ENCODE results near the gene CRISP1. TPM values are rescaled to one million over a fixed set of nuclear protein-coding genes. Genes with fewer than 3 reads are reported as not detected.

The CRISP1 gene
- polyA plus RNA-seq, 1 of the 3 experiments (the other 2 are of a cell fraction), result not detected

DNA sequence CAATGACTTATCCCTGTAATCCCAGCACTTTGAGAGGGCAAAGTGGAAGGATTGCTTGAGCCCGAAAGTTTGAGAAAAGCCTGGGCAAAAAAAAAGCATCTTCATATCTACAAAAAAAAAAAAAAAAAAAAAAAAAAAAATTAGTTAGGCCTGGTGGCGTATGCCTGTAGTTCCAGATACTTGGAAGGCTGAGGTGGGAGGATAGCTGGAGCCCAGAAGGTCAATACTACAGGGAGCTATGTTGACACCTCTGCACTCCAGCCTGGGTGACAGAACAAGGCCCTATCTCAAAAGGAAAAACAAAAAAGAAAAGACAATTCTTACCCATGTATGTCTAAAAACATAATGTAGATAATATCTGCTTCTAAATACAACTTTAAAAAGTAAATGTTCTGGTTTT is 27.2 kb downstream of the CRISP1 start:
- no peaks in the 10 kb centered on the region for H3K36me3 ChIP-seq (replicated peaks in 1 of 2; ENCODE audit: control insufficient read depth in 1 of 2, insufficient read depth in 2 of 2, low read length in 1 of 2)
- H4K20me1 ChIP-seq (ENCODE audit: insufficient read depth), result no peaks in the 10 kb centered on the region
- no peak overlapping the region for H3K27ac ChIP-seq (ENCODE audit: low read depth in 2 of 2, low read length in 1 of 2)
- no peaks in the 10 kb centered on the region for H3K9me2 ChIP-seq
- ChIA-PET CTCF (no interaction called here), POLR2A (no interaction called here)
- H3F3A ChIP-seq (replicated peaks; ENCODE audit: insufficient read depth), result no peaks in the 10 kb centered on the region
- H3K4me3 ChIP-seq (ENCODE audit: low read depth in 2 of 2, low read length in 1 of 2), result no peak overlapping the region
- H3K27me3 ChIP-seq (ENCODE audit: insufficient read depth), result peaks cover 4% of the 10 kb centered on the region
- H3K79me2 ChIP-seq (ENCODE audit: insufficient read depth), result no peaks in the 10 kb centered on the region
- H3K9ac ChIP-seq, result no peak overlapping the region
- TF ChIP-seq SMC3 (IDR thresholded peaks at IDR 0.05; ENCODE audit: low read depth, low read length), result no peak
- TF ChIP-seq RXRA (IDR thresholded peaks at IDR 0.05; ENCODE audit: borderline replicate concordance, low read depth), result no peak
- TF ChIP-seq CHD2 (IDR thresholded peaks at IDR 0.05; ENCODE audit: low read length, partially characterized antibody), result no peak
- TF ChIP-seq, protein P1, sequence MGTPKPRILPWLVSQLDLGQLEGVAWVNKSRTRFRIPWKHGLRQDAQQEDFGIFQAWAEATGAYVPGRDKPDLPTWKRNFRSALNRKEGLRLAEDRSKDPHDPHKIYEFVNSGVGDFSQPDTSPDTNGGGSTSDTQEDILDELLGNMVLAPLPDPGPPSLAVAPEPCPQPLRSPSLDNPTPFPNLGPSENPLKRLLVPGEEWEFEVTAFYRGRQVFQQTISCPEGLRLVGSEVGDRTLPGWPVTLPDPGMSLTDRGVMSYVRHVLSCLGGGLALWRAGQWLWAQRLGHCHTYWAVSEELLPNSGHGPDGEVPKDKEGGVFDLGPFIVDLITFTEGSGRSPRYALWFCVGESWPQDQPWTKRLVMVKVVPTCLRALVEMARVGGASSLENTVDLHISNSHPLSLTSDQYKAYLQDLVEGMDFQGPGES (IDR thresholded peaks at IDR 0.05; ENCODE audit: low read depth, low read length), result no peak
- TF ChIP-seq JUND (IDR thresholded peaks at IDR 0.05), result no peak
- TF ChIP-seq MXI1 (IDR thresholded peaks at IDR 0.05; ENCODE audit: low read depth, low read length), result no peak
- no peak for TF ChIP-seq RFX5 (IDR thresholded peaks at IDR 0.05; ENCODE audit: low read length)
- TF ChIP-seq FOXM1 (IDR thresholded peaks at IDR 0.05; ENCODE audit: low read depth), result no peak
- TF ChIP-seq EZH2phosphoT487 (IDR thresholded peaks at IDR 0.05; ENCODE audit: borderline replicate concordance, low read depth), result no peak
- TF ChIP-seq FOXJ3 (CRISPR knock-in tag; IDR thresholded peaks at IDR 0.05), result no peak
- no peak overlapping the region for H2AFZ ChIP-seq (ENCODE audit: low read depth)
- H3K4me2 ChIP-seq, result no peak overlapping the region
- DNase-seq, result no peak
- H3K9me3 ChIP-seq, result no peaks in the 10 kb centered on the region
- WGBS (ENCODE audit: low lambda C conversion rate), result 0% methylated on average over 2 of the region's 2 CpGs
- no peaks in the 10 kb centered on the region for H3K4me1 ChIP-seq (ENCODE audit: control insufficient read depth in 1 of 2, insufficient read depth in 2 of 2, low read depth in 1 of 2, low read length in 1 of 2)

DNA sequence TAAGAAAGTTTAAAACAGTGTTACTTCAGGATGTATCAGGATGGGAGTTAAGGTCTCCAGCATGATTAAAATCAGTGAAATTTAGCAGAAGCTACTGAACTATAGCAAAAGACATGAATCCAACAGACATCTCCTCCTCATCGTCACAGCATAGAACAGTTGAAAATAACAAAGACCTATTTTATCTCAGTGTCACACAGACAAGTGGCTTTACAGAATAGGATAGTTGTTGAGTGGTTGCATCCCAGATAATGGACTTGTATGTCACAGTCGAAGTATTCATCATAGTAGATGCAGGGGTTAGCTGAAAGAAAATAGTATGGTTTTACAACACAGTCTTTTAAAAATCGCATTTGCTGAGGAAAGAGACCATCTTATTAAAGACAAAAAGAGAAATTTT is 31.2 kb downstream of the CRISP1 start:
- H4K20me1 ChIP-seq (ENCODE audit: insufficient read depth), result no peaks in the 10 kb centered on the region
- H3F3A ChIP-seq (replicated peaks; ENCODE audit: insufficient read depth), result no peaks in the 10 kb centered on the region
- WGBS (ENCODE audit: low lambda C conversion rate), result 7% methylated on average over 3 of the region's 3 CpGs
- H3K79me2 ChIP-seq (ENCODE audit: insufficient read depth), result no peaks in the 10 kb centered on the region
- H3K9ac ChIP-seq, result no peak overlapping the region
- no peak overlapping the region for H2AFZ ChIP-seq (ENCODE audit: low read depth)
- H3K27me3 ChIP-seq (ENCODE audit: insufficient read depth), result peaks cover 8% of the 10 kb centered on the region; the same call in 1 of the 2 replicates
- no peak overlapping the region for H3K4me2 ChIP-seq
- no peak for DNase-seq
- H3K9me2 ChIP-seq, result peaks cover 5% of the 10 kb centered on the region; the same call in 1 of the 2 replicates
- no peak overlapping the region for H3K27ac ChIP-seq (ENCODE audit: low read depth in 2 of 2, low read length in 1 of 2)
- no peak overlapping the region for H3K4me3 ChIP-seq (ENCODE audit: low read depth in 2 of 2, low read length in 1 of 2)
- ChIA-PET CTCF (no interaction called here), POLR2A (no interaction called here)
- H3K9me3 ChIP-seq, result no peaks in the 10 kb centered on the region
- H3K36me3 ChIP-seq (replicated peaks in 1 of 2; ENCODE audit: control insufficient read depth in 1 of 2, insufficient read depth in 2 of 2, low read length in 1 of 2), result no peaks in the 10 kb centered on the region
- no peaks in the 10 kb centered on the region for H3K4me1 ChIP-seq (ENCODE audit: control insufficient read depth in 1 of 2, insufficient read depth in 2 of 2, low read depth in 1 of 2, low read length in 1 of 2)
- no peak for TF ChIP-seq ELF1 (IDR thresholded peaks at IDR 0.05)
- no peak for TF ChIP-seq RXRA (IDR thresholded peaks at IDR 0.05; ENCODE audit: borderline replicate concordance, low read depth)
- TF ChIP-seq, protein P2, sequence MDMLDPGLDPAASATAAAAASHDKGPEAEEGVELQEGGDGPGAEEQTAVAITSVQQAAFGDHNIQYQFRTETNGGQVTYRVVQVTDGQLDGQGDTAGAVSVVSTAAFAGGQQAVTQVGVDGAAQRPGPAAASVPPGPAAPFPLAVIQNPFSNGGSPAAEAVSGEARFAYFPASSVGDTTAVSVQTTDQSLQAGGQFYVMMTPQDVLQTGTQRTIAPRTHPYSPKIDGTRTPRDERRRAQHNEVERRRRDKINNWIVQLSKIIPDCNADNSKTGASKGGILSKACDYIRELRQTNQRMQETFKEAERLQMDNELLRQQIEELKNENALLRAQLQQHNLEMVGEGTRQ (IDR thresholded peaks at IDR 0.05; ENCODE audit: borderline replicate concordance, low read depth, low read length), result no peak
- TF ChIP-seq, protein P3, sequence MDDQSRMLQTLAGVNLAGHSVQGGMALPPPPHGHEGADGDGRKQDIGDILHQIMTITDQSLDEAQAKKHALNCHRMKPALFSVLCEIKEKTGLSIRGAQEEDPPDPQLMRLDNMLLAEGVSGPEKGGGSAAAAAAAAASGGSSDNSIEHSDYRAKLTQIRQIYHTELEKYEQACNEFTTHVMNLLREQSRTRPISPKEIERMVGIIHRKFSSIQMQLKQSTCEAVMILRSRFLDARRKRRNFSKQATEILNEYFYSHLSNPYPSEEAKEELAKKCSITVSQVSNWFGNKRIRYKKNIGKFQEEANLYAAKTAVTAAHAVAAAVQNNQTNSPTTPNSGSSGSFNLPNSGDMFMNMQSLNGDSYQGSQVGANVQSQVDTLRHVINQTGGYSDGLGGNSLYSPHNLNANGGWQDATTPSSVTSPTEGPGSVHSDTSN (IDR thresholded peaks at IDR 0.05), result no peak
- no peak for TF ChIP-seq GATA2 (CRISPR knock-in tag; IDR thresholded peaks at IDR 0.05)
- TF ChIP-seq, protein P1 (IDR thresholded peaks at IDR 0.05; ENCODE audit: low read depth, low read length), result no peak
- no peak for TF ChIP-seq TCF12 (IDR thresholded peaks at IDR 0.05)
- TF ChIP-seq POLR2AphosphoS5 (IDR thresholded peaks at IDR 0.05; ENCODE audit: low read depth, low read length), result no peak
- TF ChIP-seq, protein P4, sequence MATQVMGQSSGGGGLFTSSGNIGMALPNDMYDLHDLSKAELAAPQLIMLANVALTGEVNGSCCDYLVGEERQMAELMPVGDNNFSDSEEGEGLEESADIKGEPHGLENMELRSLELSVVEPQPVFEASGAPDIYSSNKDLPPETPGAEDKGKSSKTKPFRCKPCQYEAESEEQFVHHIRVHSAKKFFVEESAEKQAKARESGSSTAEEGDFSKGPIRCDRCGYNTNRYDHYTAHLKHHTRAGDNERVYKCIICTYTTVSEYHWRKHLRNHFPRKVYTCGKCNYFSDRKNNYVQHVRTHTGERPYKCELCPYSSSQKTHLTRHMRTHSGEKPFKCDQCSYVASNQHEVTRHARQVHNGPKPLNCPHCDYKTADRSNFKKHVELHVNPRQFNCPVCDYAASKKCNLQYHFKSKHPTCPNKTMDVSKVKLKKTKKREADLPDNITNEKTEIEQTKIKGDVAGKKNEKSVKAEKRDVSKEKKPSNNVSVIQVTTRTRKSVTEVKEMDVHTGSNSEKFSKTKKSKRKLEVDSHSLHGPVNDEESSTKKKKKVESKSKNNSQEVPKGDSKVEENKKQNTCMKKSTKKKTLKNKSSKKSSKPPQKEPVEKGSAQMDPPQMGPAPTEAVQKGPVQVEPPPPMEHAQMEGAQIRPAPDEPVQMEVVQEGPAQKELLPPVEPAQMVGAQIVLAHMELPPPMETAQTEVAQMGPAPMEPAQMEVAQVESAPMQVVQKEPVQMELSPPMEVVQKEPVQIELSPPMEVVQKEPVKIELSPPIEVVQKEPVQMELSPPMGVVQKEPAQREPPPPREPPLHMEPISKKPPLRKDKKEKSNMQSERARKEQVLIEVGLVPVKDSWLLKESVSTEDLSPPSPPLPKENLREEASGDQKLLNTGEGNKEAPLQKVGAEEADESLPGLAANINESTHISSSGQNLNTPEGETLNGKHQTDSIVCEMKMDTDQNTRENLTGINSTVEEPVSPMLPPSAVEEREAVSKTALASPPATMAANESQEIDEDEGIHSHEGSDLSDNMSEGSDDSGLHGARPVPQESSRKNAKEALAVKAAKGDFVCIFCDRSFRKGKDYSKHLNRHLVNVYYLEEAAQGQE (IDR thresholded peaks at IDR 0.05; ENCODE audit: low read depth, low read length), result no peak
- no peak for TF ChIP-seq EP300 (IDR thresholded peaks at IDR 0.05; ENCODE audit: borderline replicate concordance in 1 of 2, low read depth in 1 of 2, low read length in 1 of 2)
- TF ChIP-seq MEF2A (IDR thresholded peaks at IDR 0.05; ENCODE audit: borderline replicate concordance, low read depth), result no peak
- TF ChIP-seq JUND (IDR thresholded peaks at IDR 0.05), result no peak
